Stimulated activated CD4-positive, alpha-beta T cell treated with anti-CD3 and anti-CD28 coated beads, Interleukin-12 subunit alpha, Interleukin-12 subunit beta, amount 100 ng/mL, for 48 hours (primary cell): ENCODE measurements around the gene PTPRG.

Source experiments
- DNase-seq, 3 donors: peaks; one replicate each; pipeline ENCODE4 v3.0.0-alpha.2; 2020; ENCODE audit warnings: low read depth in 2 of 3, low spot score in 1 of 3

Gene PTPRG

DNA sequence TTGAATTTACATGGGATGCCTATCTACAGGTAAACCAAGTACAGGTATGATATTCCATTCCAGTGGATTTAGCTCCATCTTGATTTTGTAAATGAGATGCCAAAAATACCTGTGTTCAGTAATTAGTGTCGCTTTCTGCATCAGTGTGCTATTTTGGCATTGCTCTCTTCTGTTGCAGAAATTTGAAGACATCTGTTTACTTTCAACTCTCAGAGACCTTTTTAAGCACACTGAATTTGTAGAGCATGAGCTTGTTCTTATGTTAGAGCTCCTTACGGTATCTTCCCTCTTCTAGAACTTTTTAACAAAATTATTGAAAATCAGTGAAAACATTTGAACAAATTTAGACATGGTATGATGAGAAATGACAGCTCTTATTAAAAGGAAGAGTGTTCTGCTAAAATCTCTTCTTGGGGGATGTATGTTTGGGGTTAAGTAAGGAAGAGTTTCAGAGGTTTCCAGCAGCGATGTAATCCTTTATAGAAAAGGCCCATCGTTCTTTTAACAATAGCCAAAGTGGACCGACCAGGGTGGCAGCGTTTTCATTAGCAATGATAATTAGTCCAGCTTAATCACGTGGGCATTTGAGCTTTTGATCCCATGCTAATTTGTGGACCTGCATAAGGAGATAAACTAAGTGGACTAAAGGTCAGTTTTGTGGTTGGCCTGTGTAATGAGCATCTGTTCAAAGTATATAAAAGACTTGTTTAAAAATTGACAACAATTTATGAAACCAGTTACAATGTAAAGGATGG is 385.4 kb downstream of the PTPRG start:
- no peak for DNase-seq

DNA sequence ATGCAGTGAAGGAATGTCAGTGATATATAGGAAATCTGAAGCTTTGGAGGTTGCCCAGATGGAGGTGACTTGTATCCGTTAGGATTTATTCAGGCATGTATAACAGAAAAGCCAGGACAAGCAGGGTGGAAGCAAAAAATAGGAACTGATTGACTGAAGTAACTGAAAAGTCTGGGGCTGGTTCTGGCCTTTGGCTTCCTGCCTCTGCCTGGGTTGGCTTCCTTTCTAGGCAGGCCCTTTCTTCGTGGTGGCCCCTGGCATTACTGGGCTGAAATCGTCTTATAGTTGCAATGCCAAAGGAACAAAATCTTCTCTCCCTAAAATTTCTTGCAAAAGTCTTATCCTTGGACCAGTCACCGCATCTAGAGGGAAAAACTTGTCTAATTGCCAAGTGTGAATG is 386.1 kb downstream of the PTPRG start:
- no peak for DNase-seq

DNA sequence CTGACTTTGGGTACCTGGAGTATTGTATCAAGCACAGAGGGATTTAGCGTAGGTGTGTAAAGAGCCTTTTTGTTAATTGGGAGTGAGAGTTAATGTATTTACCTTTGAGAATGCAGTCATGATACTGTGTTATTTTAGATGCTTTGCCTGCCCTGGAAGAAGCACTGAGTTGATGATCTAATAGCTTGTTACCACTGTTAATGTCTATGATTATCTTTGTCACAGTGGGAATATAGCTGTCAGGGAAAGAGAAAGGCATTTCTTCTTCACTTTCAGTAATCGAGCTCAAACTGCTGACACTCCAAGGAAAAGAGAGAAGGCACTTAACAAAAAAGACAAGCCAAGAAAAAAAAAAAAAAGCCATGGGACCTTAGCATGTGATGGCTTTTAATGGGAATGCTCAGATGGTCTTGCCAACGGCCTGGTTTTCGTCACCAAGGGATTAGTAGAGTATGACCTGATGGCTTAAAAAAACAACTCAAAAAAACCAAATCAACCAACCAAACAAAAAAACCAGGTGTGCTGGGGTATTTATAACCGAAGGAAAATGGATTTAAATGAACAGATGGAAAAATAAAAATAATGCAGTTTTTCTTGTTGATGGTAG is 387.4 kb downstream of the PTPRG start:
- no peak for DNase-seq

DNA sequence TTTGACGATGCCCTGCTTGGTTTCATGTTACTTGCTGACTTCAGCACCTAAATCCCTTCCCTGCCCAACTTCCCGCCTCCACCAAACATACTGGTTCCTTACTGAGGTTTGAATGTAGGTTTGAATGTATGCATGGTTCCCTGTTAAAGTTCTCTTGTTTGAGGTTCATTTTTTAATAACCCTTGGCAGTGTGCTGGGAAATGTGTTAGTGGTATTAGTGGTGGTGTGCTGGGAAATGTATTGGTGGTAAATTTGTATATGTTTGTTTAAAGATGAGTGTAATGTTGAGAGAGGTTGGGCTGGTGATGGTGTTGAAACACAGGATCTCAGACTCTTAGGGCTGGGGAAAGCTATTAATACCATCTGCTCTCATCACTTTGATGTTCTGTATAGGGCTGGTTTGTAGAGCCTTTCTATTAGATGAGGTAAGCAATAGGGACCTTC is 392.7 kb downstream of the PTPRG start:
- no peak for DNase-seq

DNA sequence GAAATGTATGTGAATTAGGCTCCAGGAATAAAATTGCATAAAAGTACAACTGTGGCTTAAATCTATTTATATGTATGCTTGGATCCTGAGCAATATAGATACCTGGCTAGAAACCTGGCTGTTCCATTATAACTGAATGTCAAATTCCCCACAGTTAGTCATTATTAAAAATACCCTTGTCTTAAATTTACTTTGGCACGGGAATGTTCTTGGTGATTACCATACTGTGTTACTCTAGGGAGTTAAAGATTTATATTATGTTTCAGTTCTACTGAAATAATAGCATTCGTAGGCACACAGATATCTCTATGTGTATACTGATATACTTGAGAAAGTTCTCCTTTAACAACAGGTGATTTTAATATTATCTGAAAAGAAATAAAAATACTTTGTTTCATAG is 394.1 kb downstream of the PTPRG start:
- DNase-seq: no peak

DNA sequence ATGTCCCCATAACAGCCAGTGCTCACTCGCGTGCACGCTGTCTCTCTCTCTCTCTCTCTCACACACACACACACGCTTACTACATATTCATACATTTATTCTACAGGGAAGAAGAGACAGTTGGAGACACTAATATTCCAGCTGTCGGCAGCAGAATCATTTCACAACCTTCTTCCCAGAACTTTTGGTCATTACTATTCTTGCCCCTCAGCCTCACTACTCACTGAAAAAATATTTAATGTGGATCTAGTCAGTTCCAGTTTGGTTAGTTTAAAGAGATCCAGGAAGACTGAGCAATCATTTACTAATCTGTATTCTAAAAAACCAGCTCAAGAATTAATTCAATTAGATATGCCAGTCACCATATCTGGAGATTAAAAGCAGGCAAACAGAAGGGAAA is 394.9 kb downstream of the PTPRG start:
- DNase-seq: no peak

DNA sequence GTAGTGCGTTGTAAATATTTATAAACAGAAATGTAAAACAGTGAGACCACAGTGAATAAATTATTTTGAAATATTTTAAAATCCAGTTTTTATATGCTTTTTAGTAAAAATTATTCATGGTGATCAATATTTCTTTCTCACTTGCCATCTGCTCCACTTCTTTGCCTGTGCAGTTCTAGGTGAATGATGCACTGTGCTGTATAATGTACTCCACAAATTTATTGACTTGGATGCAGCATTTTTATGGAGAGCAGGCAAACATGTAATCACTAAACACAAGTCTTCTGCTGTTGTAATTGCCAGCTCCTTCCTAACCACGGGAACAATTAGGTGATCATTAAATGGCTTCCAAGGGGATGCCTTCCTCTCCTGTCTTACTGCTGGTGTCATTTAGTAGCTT is 395.9 kb downstream of the PTPRG start:
- DNase-seq: no peak

DNA sequence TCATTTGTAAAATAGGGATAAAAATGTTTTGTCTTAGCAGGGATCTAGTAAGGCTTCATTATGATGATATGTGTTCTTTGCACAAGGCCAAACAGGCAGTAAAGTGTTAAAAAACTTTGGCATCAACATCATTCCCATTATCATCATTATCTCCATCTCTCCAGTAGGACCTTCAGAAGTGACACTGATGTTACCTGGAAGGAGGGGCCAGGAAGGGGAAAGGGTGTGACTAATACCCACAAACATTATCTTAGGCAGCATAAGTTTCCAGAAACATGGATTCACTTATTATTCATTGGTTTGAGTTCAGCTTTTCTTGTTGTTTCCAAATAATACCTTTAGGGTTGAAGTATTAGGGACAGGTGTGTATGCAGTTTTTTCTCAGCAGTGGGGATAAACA is 399.6 kb downstream of the PTPRG start:
- no peak for DNase-seq

DNA sequence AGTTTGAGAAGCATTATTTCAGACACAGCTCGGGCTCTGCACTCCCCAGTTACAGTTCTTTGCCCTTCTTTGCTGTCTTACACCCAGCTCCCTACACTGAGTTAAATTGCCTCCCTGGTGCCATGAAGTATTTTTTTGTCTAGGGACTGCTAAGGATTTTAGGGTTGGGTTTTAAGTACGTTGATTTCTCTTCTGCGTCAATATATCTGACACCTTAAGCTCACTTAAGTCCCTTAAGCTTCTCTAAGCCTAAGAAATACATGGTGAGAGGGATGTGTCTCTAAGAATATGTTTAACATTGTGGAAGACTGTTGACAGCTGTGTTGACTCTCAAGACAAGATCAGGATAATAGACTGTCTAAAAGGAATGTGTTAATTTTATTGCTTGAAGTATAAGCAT is 400.5 kb downstream of the PTPRG start:
- no peak for DNase-seq

DNA sequence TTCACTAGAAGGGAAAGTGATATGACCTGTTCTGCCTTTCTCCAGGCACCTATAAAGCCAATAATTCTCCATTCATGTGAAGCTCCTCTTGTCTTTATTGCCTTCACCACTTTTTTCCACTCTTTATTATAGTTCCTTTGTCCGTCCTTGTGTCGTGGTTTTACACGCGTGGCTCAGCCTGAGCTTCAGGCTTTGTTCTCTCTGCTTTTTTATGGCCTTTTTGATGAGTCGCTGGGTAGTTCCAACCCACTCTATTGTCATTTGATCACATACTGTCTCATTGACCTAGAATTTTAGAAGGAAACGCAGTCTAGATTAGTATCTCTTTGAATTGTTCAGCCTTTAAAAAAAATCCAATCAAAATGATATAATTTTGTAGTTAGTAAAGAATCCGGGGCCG is 403.2 kb downstream of the PTPRG start:
- no peak for DNase-seq

DNA sequence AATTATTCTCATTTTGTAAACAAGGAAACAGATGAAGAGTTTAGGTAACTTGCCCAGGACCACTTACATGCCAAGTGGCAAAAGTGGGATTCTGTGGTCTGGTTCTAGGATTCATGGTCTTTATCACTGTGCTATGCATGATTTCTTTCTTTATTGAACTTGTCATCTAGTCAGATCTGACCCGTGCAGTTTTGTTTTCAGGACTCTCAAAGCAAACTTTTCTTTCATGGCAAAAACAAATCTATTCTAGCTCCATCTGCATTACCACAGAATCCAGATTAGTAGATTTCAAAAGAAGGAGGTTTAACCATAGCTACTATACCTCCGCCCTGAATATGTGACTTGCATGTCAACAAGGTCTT is 404.4 kb downstream of the PTPRG start:
- no peak for DNase-seq

DNA sequence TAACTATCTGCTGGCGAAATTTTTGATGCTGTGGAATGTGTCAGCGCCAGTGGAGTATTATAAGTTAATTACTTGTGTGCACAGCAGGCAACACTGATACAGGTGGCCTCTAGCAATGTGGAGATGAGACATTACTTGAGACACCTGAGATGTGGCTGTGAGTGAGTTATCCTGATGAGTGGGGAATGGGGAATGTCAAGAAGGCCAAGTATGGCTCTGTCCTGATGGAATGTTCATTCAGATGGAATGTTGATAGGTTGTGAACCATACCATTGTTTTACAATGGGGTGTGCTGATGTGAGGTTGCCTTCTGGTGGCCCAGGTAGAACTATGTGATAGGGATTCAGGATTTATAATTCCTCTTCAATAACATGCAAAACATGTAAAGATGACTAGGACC is 404.8 kb downstream of the PTPRG start:
- DNase-seq: no peak

DNA sequence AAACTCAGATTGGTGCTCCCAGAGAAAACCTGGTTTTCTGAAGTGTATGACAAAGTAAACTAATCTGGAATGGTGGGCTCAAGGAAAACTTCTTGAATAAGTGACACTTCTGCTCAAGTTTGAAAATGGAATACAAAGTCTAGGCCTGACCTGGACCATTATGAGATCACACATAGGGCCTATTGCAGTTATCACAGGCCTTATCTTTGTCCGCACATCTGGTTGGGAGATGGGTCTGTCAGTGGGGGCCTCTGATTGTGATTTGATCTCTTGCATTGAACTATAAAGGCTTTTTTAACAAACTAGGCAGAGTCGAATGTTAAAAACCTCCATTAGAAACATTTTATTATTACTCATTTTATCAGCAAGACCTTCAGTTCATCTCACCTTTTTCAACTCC is 405.6 kb downstream of the PTPRG start:
- no peak for DNase-seq

DNA sequence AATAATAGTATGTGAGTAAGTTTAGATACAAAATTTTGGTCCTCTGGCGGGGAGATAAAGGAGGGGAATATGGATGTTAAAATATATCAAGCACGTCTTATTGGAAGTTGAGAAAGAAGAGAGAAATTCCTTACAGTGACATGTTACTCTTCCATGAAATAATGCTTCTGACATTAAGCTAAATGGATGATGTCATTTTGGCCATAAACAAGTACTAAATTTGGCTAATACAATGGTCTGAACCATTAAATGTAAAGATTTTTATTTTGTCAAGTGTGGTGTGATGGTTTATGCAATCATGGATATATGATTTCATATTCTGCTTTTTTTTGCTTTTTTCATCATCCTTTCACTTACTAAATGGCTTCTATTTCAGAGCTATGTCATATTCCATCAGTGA is 406.6 kb downstream of the PTPRG start:
- DNase-seq: no peak

DNA sequence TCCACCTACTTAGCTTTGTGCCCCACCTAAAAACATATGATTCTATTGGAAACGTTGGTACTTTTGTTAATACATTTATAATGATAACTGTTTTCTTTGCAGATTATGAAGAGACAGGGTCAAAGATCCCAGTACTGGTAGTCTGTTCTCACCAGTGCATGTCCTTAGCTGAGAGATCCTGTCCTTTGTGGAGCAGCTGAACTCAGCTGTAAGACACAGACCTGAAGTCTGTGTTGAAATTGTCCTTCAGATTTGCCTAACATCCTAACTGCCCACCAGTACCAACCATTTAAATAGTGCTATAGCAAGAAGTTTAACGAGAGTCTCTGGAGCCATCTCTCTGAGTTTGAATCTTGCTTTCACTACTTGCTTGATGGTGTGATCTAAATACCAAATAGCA is 413.3 kb downstream of the PTPRG start:
- DNase-seq: no peak

DNA sequence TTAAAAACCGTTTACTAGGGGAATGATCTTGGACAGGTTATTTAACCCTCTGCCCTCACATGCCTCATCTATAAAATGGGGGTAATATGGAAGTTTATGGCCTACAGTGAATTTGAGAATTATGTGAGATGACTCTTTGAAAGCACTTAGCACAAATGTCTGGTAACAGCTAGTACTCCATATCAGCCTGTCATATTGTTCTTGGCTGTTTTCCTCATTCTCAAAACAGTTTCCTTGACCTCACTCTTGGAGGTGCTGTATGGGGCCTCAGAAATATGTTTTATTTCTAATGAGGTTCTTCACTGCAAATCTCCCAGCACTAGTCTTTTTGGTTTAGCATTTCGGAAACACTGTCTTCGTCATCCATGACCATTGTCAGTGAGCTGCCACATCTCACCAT is 413.8 kb downstream of the PTPRG start:
- no peak for DNase-seq

DNA sequence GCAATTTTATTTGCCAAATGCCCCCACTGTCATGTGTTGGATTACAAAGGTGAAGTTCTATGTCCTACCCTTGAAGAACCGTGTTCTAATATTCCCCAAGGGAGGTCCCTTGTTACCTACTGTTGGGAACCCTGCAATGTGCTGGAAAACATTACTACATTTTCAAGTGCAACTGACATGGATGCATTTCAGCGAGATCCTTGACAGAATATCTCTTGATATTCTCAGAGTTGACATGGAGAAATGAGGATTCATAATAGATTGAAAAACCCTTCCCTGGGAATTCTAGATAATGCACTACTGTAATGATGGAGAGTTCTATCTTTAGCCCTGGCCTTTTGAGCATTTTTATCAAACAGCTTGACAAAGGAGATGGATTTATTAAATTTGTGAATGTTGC is 414.6 kb downstream of the PTPRG start:
- DNase-seq: no peak

DNA sequence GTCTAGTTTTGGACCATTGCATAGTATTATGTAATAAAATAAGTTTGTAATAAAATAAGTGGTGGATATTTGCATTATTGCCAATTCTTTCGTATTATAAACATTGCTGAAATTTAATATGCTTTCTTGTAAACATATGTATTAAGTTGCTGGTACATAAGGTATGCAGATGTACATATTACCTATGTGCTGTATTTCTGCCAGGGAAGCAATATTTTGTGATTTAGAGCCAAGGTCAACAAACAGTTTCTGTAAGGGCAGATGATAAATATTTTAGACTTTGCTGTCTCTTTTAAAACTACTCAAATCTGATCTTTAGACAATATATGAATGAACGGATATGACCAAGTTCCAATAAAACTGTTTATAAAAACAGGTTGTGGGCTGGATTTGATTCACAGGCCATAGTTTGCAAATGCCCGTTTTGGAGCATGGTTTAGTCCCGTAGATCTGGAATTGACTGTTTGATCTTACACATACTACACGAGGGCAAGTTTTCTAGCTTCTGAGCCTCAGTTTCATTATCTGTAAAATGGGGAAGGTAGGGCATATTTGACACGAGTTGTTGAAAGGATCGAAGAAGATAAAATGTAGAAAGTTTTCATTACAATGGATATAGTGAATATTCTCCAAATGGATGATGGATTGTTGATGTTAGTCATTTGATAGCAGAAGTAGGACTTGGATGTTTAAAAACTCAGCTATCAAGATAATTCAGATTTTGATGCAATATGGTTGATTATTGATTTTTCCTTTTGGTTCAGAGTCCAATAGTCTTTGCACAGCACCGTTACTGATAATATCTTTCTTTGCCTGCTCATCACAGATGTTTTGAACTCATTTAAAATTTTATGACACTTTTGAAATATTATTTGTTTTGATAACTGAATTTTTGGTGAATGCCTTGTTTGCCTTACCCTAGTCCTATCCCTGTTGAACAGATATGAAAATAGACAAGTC is 417.4 kb downstream of the PTPRG start:
- DNase-seq: no peak

DNA sequence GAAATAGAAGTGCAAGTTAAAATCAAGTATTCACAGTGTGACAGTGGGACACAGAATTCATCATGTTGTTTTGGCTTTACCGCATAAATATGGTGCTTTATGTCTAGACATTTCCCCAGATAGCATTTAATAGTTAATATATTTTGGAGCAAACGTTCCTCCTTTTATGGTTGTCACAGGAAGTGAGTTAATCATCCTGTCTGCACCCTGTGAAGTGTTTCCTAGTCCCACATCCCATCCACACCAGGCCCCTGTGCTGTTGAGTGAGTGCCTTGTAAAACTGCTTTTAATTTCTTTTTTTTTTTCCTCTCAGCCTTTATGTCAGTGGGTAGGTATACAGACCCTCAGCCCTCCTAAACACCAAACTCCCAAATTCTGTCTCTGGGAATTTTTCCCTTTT is 418.3 kb downstream of the PTPRG start:
- DNase-seq: no peak

DNA sequence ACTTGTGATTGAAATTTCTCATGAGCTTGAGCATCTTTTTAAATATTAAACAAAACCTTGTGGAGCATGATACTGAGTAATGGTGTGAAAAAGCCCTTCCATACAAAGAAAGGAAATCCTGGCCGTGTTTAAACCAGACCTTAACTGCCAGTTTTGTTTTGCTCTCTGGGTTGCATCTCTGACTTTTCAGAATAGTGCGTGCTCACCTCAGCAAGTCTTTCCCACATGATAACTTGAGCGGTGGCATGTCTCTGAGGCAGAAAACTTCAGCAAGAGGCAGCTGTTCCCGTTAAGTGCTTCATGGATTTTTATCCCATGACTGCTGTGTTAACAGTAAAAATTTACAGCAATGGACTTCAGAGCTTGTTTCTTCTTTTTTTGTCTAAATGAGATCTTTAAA is 418.7 kb downstream of the PTPRG start:
- DNase-seq: no peak

DNA sequence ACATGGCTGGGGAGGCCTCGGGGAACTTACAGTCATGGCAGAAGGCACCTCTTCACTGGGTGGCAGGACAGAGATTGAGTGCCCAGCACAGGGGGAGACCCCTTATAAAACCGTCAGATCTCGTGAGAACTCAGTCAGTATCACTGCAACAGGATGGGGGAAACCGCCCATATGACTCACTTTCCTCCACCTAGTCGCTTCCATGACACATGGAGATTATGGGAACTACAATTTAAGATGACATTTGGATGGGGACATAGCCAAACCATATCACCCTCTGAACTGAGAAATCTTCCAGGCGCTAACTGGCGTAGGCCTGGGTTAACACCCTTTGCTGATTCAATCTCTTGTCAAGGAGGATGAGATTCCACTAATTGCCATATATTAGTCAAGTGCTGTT is 419.7 kb downstream of the PTPRG start:
- DNase-seq: no peak

DNA sequence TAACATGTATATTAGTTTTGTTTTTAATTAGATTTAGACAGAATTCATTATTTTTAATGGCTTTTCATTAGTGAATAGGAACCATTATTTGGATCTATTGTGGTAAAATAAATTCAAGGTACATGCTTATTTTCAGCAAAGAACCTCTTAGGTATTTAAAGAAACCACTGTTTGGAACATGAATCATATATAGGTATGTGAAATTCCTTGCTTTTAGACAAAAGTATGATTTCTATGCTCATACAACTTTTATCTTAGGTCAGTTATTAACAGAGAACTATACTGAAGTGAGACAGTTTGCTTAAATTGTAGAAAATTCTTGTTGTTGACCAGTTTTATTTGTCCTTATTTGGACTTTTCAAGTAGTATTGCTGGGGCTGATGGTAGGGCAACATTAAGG is 422.1 kb downstream of the PTPRG start:
- no peak for DNase-seq
